H1 (cell line): ENCODE measurements around the gene CDPF1. TPM values are rescaled to one million over a fixed set of nuclear protein-coding genes. Genes with fewer than 3 reads are reported as not detected.
A peak's percentile ranks its signal among the peaks of the same experiment; 100 is the strongest.

Source experiments
- CTCF ChIA-PET: fragments of 300-600 bp; sonication (Branson Sonifier 250); formaldehyde crosslinking; loops from one replicate; lab custom pipeline; 2021; ENCODE audit not compliant: partially characterized antibody; lab: Charles Lee
- POLR2A ChIA-PET: fragments of 300-600 bp; sonication (Branson Sonifier 250); formaldehyde crosslinking; loops from one replicate; lab custom pipeline; 2021; ENCODE audit warnings: inconsistent platforms; ENCODE audit not compliant: partially characterized antibody; lab: Charles Lee
- DNase-seq, 2 experiments: peaks; one replicate each; pipeline versions ENCODE4 v3.0.0 to v3.0.0-alpha.2; 2010 to 2022; ENCODE audit warnings: low spot score in 2 of 2, low read depth in 1 of 2, mixed read lengths in 1 of 2
- FAIRE-seq: peaks from 2 replicates; lab custom pipeline; 2011; peaks lifted over from hg19 to GRCh38; lab: Jason Lieb, UNC
- H2AFZ ChIP-seq: 2 replicates; pipeline ENCODE4 v1.8.1; 2012; ENCODE audit warnings: low read length, inconsistent platforms
- H2AK5ac ChIP-seq: 2 replicates; pipeline ENCODE4 v1.6.1; 2013; ENCODE audit warnings: low read depth, low read length
- H2BK120ac ChIP-seq: replicated peaks from 2 replicates; pipeline ENCODE3; 2013; ENCODE audit warnings: low read depth, low read length, inconsistent platforms
- H2BK12ac ChIP-seq: 2 replicates; pipeline ENCODE4 v1.6.1; 2013; ENCODE audit warnings: low read depth, low read length
- H2BK15ac ChIP-seq: 2 replicates; pipeline ENCODE4 v1.6.1; 2013; ENCODE audit warnings: low read length
- H2BK20ac ChIP-seq: 2 replicates; pipeline ENCODE4 v1.6.1; 2013; ENCODE audit warnings: low read length
- H2BK5ac ChIP-seq: 2 replicates; pipeline ENCODE4 v1.6.1; 2013; ENCODE audit warnings: low read depth, low read length
- H3K14ac ChIP-seq: 2 replicates; pipeline ENCODE4 v1.6.1; 2013; ENCODE audit warnings: inconsistent platforms; ENCODE audit not compliant: insufficient read length
- H3K18ac ChIP-seq: 2 replicates; pipeline ENCODE4 v1.6.1; 2013; ENCODE audit warnings: low read length; ENCODE audit errors: extremely low read depth
- H3K23ac ChIP-seq: 2 replicates; pipeline ENCODE4 v1.6.1; 2013; ENCODE audit warnings: inconsistent platforms; ENCODE audit not compliant: insufficient read length
- H3K23me2 ChIP-seq: 2 replicates; pipeline ENCODE4 v1.6.1; 2013; ENCODE audit warnings: low read depth, low read length
- H3K27ac ChIP-seq: 2 replicates; pipeline ENCODE4 v1.6.1; 2011; ENCODE audit warnings: low read depth, low read length, inconsistent platforms
- H3K27me3 ChIP-seq, 4 experiments: replicated peaks in 1 of 4; 1 replicate in 1 of 4; 2 replicates in 3 of 4; pipeline versions ENCODE4 v1.6.1 to v1.8.1; 2011 to 2013; ENCODE audit warnings: low read length in 3 of 4, mild to moderate bottlenecking in 3 of 4, inconsistent platforms in 2 of 4, mixed read lengths in 2 of 4, moderate library complexity in 1 of 4; ENCODE audit not compliant: control insufficient read depth in 3 of 4, insufficient read depth in 3 of 4; ENCODE audit errors: extremely low read depth in 1 of 4
- H3K36me3 ChIP-seq, 4 experiments: 2 replicates each; pipeline versions ENCODE4 v1.6.1 to v1.8.1; 2011 to 2013; ENCODE audit warnings: mild to moderate bottlenecking in 4 of 4, low read length in 3 of 4, moderate library complexity in 2 of 4, control low read depth in 1 of 4, inconsistent platforms in 1 of 4; ENCODE audit not compliant: insufficient read depth in 4 of 4, control insufficient read depth in 2 of 4
- H3K4ac ChIP-seq: replicated peaks from 2 replicates; pipeline ENCODE3; 2013; ENCODE audit warnings: low read length, low read depth, mixed read lengths, inconsistent platforms; ENCODE audit not compliant: insufficient read length
- H3K4me1 ChIP-seq, 4 experiments: replicated peaks in 1 of 4; 1 replicate in 1 of 4; 2 replicates in 3 of 4; pipeline versions ENCODE4 v1.6.1 to v1.8.1; 2011 to 2013; ENCODE audit warnings: low read length in 3 of 4, inconsistent platforms in 2 of 4, mixed read lengths in 1 of 4; ENCODE audit not compliant: insufficient read depth in 4 of 4, control insufficient read depth in 3 of 4
- H3K4me2 ChIP-seq, 2 experiments: 2 replicates each; pipeline versions ENCODE4 v1.6.1 to v1.8.1; 2011 to 2013; ENCODE audit warnings: low read depth in 2 of 2, low read length in 2 of 2, control low read depth in 1 of 2, inconsistent platforms in 1 of 2, mild to moderate bottlenecking in 1 of 2; ENCODE audit not compliant: insufficient read depth in 1 of 2
- H3K4me3 ChIP-seq, 4 experiments: fragments of 200-600, 300-600 bp in 1 of 4; sonication (generic), shearing (Covaris generic), sonication (Bioruptor Twin) in 1 of 4; 2 replicates each; pipeline versions ENCODE4 v1.5.1 to v1.8.1; 2011 to 2016; ENCODE audit warnings: low read length in 4 of 4, low read depth in 3 of 4, control low read depth in 2 of 4, inconsistent platforms in 2 of 4, mild to moderate bottlenecking in 2 of 4, mixed read lengths in 1 of 4, moderate library complexity in 1 of 4; ENCODE audit not compliant: insufficient read depth in 2 of 4; ENCODE audit errors: extremely low read depth in 1 of 4
- H3K56ac ChIP-seq: replicated peaks from 2 replicates; pipeline ENCODE3; 2013; ENCODE audit warnings: low read depth, mild to moderate bottlenecking, mixed read lengths, low read length, inconsistent platforms; ENCODE audit not compliant: insufficient read length
- H3K79me1 ChIP-seq: 2 replicates; pipeline ENCODE4 v1.6.1; 2013; ENCODE audit warnings: low read depth, low read length, control low read depth
- H3K79me2 ChIP-seq, 2 experiments: 2 replicates each; pipeline versions ENCODE4 v1.6.1 to v1.8.1; 2012 to 2013; ENCODE audit warnings: low read length in 2 of 2, mild to moderate bottlenecking in 2 of 2, inconsistent platforms in 1 of 2; ENCODE audit not compliant: insufficient read depth in 2 of 2, control insufficient read depth in 1 of 2
- H3K9ac ChIP-seq, 4 experiments: replicated peaks in 1 of 4; 1 replicate in 1 of 4; 2 replicates in 3 of 4; pipeline versions ENCODE4 v1.6.1 to v1.8.1; 2011 to 2013; ENCODE audit warnings: low read depth in 3 of 4, low read length in 3 of 4, control low read depth in 2 of 4, mild to moderate bottlenecking in 2 of 4, moderate library complexity in 2 of 4, inconsistent platforms in 1 of 4; ENCODE audit errors: extremely low read depth in 1 of 4
- H3K9me3 ChIP-seq, 2 experiments: 2 replicates each; pipeline versions ENCODE4 v1.6.1 to v1.8.1; 2012 to 2013; ENCODE audit warnings: mild to moderate bottlenecking in 2 of 2, moderate library complexity in 2 of 2, control low read depth in 1 of 2, inconsistent platforms in 1 of 2, low read depth in 1 of 2, low read length in 1 of 2, mixed read lengths in 1 of 2; ENCODE audit not compliant: insufficient read depth in 2 of 2
- H4K20me1 ChIP-seq, 2 experiments: replicated peaks in 1 of 2; 2 replicates each; pipeline versions ENCODE3 to v1.8.1; 2011 to 2013; ENCODE audit warnings: inconsistent platforms in 2 of 2, low read length in 2 of 2, mild to moderate bottlenecking in 1 of 2; ENCODE audit not compliant: insufficient read depth in 2 of 2, control insufficient read depth in 1 of 2
- H4K5ac ChIP-seq: 2 replicates; pipeline ENCODE4 v1.6.1; 2013; ENCODE audit warnings: low read length, low read depth, mixed read lengths, inconsistent platforms; ENCODE audit not compliant: insufficient read length
- H4K8ac ChIP-seq: 2 replicates; pipeline ENCODE4 v1.8.0; 2013; ENCODE audit warnings: mild to moderate bottlenecking, moderate library complexity, low read length, inconsistent platforms; ENCODE audit not compliant: insufficient read depth; ENCODE audit errors: extremely low read depth
- H4K91ac ChIP-seq: replicated peaks from 2 replicates; pipeline ENCODE3; 2013; ENCODE audit warnings: low read length, mixed read lengths, inconsistent platforms; ENCODE audit not compliant: insufficient read length
- ASH2L ChIP-seq: fragments of 200-600, 300-600 bp; sonication (generic); IDR thresholded peaks from one replicate; pipeline ENCODE4 v1.7.1; 2017; ENCODE audit warnings: low read length
- CBX5 ChIP-seq: fragments of 300-800, 300-1000 bp; sonication (generic); IDR thresholded peaks from 2 replicates; pipeline ENCODE4 v1.7.1; 2016; ENCODE audit warnings: antibody characterized with exemption, low read length, low read depth
- HDAC2 ChIP-seq, 2 experiments: fragments of 300-600 bp in 1 of 2; sonication (generic) in 1 of 2; IDR thresholded peaks; 2 replicates each; pipeline ENCODE4 v1.6.1; 2011 to 2012; ENCODE audit warnings: low read depth in 2 of 2, low read length in 2 of 2, mild to moderate bottlenecking in 2 of 2, moderate library complexity in 2 of 2, borderline replicate concordance in 1 of 2, inconsistent platforms in 1 of 2
- KDM4A ChIP-seq: IDR thresholded peaks from one replicate; pipeline ENCODE4 v1.7.1; 2012; ENCODE audit warnings: low read depth, mild to moderate bottlenecking, moderate library complexity, low read length, inconsistent platforms; ENCODE audit not compliant: severe bottlenecking
- MAFK ChIP-seq: IDR thresholded peaks from 2 replicates; pipeline ENCODE4 v1.6.1; 2012; ENCODE audit warnings: low read depth, mild to moderate bottlenecking, improper control_type of control experiment, low read length
- NANOG ChIP-seq: IDR thresholded peaks from 2 replicates; pipeline ENCODE4 v1.6.1; 2011; ENCODE audit warnings: low read length, low read depth, mild to moderate bottlenecking, inconsistent platforms; ENCODE audit not compliant: insufficient read depth, poor library complexity, severe bottlenecking
- POLR2AphosphoS5 ChIP-seq: IDR thresholded peaks from 2 replicates; pipeline ENCODE4 v1.6.1; 2011; ENCODE audit warnings: low read depth, low read length
- POU5F1 ChIP-seq: IDR thresholded peaks from 2 replicates; pipeline ENCODE4 v1.6.1; 2011; ENCODE audit warnings: low read depth, mild to moderate bottlenecking, low read length, moderate library complexity
- SIX5 ChIP-seq: IDR thresholded peaks from 2 replicates; pipeline ENCODE4 v1.6.1; 2011; ENCODE audit warnings: mild to moderate bottlenecking, low read depth, low read length
- SP2 ChIP-seq: IDR thresholded peaks from 2 replicates; pipeline ENCODE4 v1.6.1; 2012; ENCODE audit warnings: mild to moderate bottlenecking, low read length, inconsistent platforms
- SP4 ChIP-seq: IDR thresholded peaks from 2 replicates; pipeline ENCODE4 v1.6.1; 2012; ENCODE audit warnings: low read length, inconsistent platforms
- TAF1 ChIP-seq: IDR thresholded peaks from 2 replicates; pipeline ENCODE4 v1.6.1; 2011; ENCODE audit warnings: mild to moderate bottlenecking, low read depth, low read length
- TAF7 ChIP-seq: optimal IDR thresholded peaks from 2 replicates; pipeline ENCODE3; 2011; ENCODE audit warnings: low read depth, mild to moderate bottlenecking, inconsistent platforms, low read length, moderate library complexity, borderline replicate concordance
- WGBS, 2 experiments: shearing (Covaris generic) in 1 of 2; methylation state at CpG; one replicate each; pipeline versions ENCODE4 v1.1.6 to v1.1.7; 2013 to 2015; ENCODE audit warnings: low lambda C conversion rate in 2 of 2, mixed read lengths in 2 of 2, inconsistent platforms in 1 of 2, low coverage in 1 of 2, missing lambda C conversion rate in 1 of 2; ENCODE audit not compliant: insufficient replicate concordance in 2 of 2, insufficient coverage in 1 of 2, insufficient read length in 1 of 2; ENCODE audit errors: extremely low coverage in 1 of 2, missing lambda C conversion rate in 1 of 2; 5-methylcytosine and 5-hydroxymethylcytosine counted together
- polyA plus RNA-seq, 7 experiments: library from polyadenylated mRNA; depleted of rRNA in 3 of 7; stranded (reverse) in 5 of 7; unstranded in 2 of 7; fragments of >200 nt in 5 of 7; fragments of 200-250 nt in 2 of 7; gene quantifications; 1 replicate in 5 of 7; 2 replicates in 1 of 7; 4 replicates in 1 of 7; pipeline versions ENCODE4 v1.2.1 to v1.2.3, GENCODE V29; 2011 to 2013; ENCODE audit warnings: missing spikeins in 2 of 7, mixed read lengths in 2 of 7
- total RNA-seq: library from RNA; stranded (reverse); fragmentation: NEBNext Ultra II Directional; extraction: Animal tissue kit (Norgen Biotek cat#: 25700); gene quantifications from 2 replicates; pipeline ENCODE4 v1.2.1, GENCODE V29; 2021

The CDPF1 gene
- total and polyA plus RNA-seq, 2 of the 8 experiments (the other 6 are each of a cell fraction or from before 2014, with no cell fraction given), result 9.7 to 13.7 TPM

GRCh38 chr22:46281866-46282678 is 32.0 kb upstream of the CDPF1 start:
- Histone ChIP-seq H3K23ac (no peak overlapping the region), H3K36me3 (peaks cover 3 to 12% (median 6%) of the 10 kb centered on the region in 4 experiments; a peak in 6 of 8 replicates), H3K79me1 (no peaks in the 10 kb centered on the region), H3K18ac (no peak overlapping the region), H2BK15ac (no peak overlapping the region), H2AFZ (no peak overlapping the region), H2BK12ac (no peak overlapping the region), H3K4me2 (no peak overlapping the region), H4K8ac (no peak overlapping the region; the same call in 1 of the 2 replicates), H3K23me2 (no peaks in the 10 kb centered on the region), H4K20me1 (peaks cover 0 to 7% of the 10 kb centered on the region in 2 experiments), H3K14ac (no peak overlapping the region), H2BK20ac (no peak overlapping the region), H4K91ac (no peak overlapping the region), H2BK120ac (no peak overlapping the region), H3K9me3 (no peaks in the 10 kb centered on the region), H3K4me1 (no peaks in the 10 kb centered on the region), H3K79me2 (no peaks in the 10 kb centered on the region), H3K27me3 (no peaks in the 10 kb centered on the region), H3K4ac (no peak overlapping the region), H3K27ac (no peak overlapping the region; the same call in 1 of the 2 replicates), H2BK5ac (peak overlapping the region; percentile 44; the same call in 1 of the 2 replicates), H3K9ac (no peak overlapping the region), H3K4me3 (no peak overlapping the region), H2AK5ac (no peak overlapping the region), H3K56ac (no peak overlapping the region), H4K5ac (no peak overlapping the region)
- POLR2A ChIA-PET, result interaction anchor here (1.8 kb wide), 1 partner anchor 14 kb away, joined by 5 read pairs; the partner anchor contains the start of gene GTSE1
- 91% methylated on average over 13 of the region's 13 CpGs; no CpG with 5 or more reads in 1 of the 2 experiments for WGBS, 2 experiments
- FAIRE-seq (no peak), DNase-seq (no peak)
- CTCF ChIA-PET, result interaction anchor here (0.5 to 2.7 kb wide), 4 partner anchors 13 to 264 kb away, joined by 3 to 11 read pairs (median 3); no protein-coding TSS in a partner anchor
- TF ChIP-seq POU5F1 (no peak), NANOG (no peak), MAFK (no peak), KDM4A (no peak), CBX5 (no peak), SP2 (no peak), SIX5 (no peak), TAF7 (no peak), POLR2AphosphoS5 (no peak), TAF1 (no peak), ASH2L (no peak), HDAC2 (IDR thresholded peaks at IDR 0.05; ENCODE audit: borderline replicate concordance in 1 of 2, low read depth in 2 of 2, low read length in 2 of 2) (no peak), SP4 (no peak)
